Tongue (tissue), 2 donors: ENCODE measurements around the gene TMEM119. TPM values are rescaled to one million over a fixed set of nuclear protein-coding genes. Genes with fewer than 3 reads are reported as not detected.
A peak's percentile ranks its signal among the peaks of the same experiment; 100 is the strongest.
"Not testable (repeated sequence)": the region's sequence is repeated elsewhere in the genome, so short reads cannot be mapped to it uniquely, and the experiment has no call there.

ENCODE experiments used
- DNase-seq: peaks from one replicate; pipeline ENCODE4 v3.0.0-alpha.2; 2015
- total RNA-seq: library from RNA; depleted of rRNA; stranded (reverse); fragments of >200 nt; gene quantifications from one replicate; pipeline ENCODE4 v1.2.3, GENCODE V29; 2014

TMEM119 gene
- total RNA-seq, 1 donor from 2014 or later = 42.0 TPM

GRCh38 chr12:108582978-108583770, 14.7 kb downstream of the TMEM119 start:
- no peak for DNase-seq

- DNase-seq = no peak
Observed at GRCh38 chr12:108582509-108582908, 15.4 kb downstream of the TMEM119 start.

- DNase-seq = no peak
Observed at GRCh38 chr12:108581311-108582227, 16.3 kb downstream of the TMEM119 start.

GRCh38 chr12:108580531-108580930, 17.4 kb downstream of the TMEM119 start:
- no peak for DNase-seq

- no peak for DNase-seq
Observed at GRCh38 chr12:108578813-108579212, 19.1 kb downstream of the TMEM119 start.

GRCh38 chr12:108578264-108578663, 19.6 kb downstream of the TMEM119 start:
- no peak for DNase-seq

- DNase-seq = no peak
Observed at GRCh38 chr12:108577458-108577857, 20.4 kb downstream of the TMEM119 start.

- no peak for DNase-seq
Observed at GRCh38 chr12:108576660-108577234, 21.1 kb downstream of the TMEM119 start.

GRCh38 chr12:108575199-108575912, 22.5 kb downstream of the TMEM119 start:
- DNase-seq = no peak

GRCh38 chr12:108574276-108574675, 23.6 kb downstream of the TMEM119 start:
- not testable (repeated sequence) for DNase-seq

GRCh38 chr12:108573317-108573716, 24.6 kb downstream of the TMEM119 start:
- no peak for DNase-seq

- no peak for DNase-seq
Observed at GRCh38 chr12:108572166-108572790, 25.6 kb downstream of the TMEM119 start.

GRCh38 chr12:108571609-108572165, 26.2 kb downstream of the TMEM119 start:
- DNase-seq = no peak

- DNase-seq = peak; percentile 66
Observed at GRCh38 chr12:108570743-108571608, 26.9 kb downstream of the TMEM119 start.

GRCh38 chr12:108568338-108569154, 29.3 kb downstream of the TMEM119 start:
- DNase-seq = no peak

- no peak for DNase-seq
Observed at GRCh38 chr12:108567406-108568337, 30.2 kb downstream of the TMEM119 start.

- no peak for DNase-seq
Observed at GRCh38 chr12:108566452-108566851, 31.4 kb downstream of the TMEM119 start.

GRCh38 chr12:108565976-108566375, 31.9 kb downstream of the TMEM119 start:
- DNase-seq = no peak
